Esophagus muscularis mucosa (tissue), 3 donors: Measurements from ENCODE around the gene ADGRB2.

Experiments
- POLR2A ChIP-seq: fragments of 450-650 bp; IDR thresholded peaks from one replicate; pipeline ENCODE4 v1.6.1; 2017; ENCODE audit warnings: antibody characterized with exemption, moderate library complexity, mild to moderate bottlenecking, low read depth
- TF ChIP-seq, protein P1 (sequence below), 3 experiments: fragments of 200-600 bp in 2 of 3; fragments of 450-650 bp in 1 of 3; sonication (generic) in 2 of 3; IDR thresholded peaks; one replicate each; pipeline ENCODE4 v1.5.1; 2017 to 2019; ENCODE audit warnings: antibody characterized with exemption in 3 of 3, mild to moderate bottlenecking in 2 of 3, moderate library complexity in 1 of 3

- TF ChIP-seq, protein P1, sequence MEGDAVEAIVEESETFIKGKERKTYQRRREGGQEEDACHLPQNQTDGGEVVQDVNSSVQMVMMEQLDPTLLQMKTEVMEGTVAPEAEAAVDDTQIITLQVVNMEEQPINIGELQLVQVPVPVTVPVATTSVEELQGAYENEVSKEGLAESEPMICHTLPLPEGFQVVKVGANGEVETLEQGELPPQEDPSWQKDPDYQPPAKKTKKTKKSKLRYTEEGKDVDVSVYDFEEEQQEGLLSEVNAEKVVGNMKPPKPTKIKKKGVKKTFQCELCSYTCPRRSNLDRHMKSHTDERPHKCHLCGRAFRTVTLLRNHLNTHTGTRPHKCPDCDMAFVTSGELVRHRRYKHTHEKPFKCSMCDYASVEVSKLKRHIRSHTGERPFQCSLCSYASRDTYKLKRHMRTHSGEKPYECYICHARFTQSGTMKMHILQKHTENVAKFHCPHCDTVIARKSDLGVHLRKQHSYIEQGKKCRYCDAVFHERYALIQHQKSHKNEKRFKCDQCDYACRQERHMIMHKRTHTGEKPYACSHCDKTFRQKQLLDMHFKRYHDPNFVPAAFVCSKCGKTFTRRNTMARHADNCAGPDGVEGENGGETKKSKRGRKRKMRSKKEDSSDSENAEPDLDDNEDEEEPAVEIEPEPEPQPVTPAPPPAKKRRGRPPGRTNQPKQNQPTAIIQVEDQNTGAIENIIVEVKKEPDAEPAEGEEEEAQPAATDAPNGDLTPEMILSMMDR (IDR thresholded peaks at IDR 0.05): no peak
- TF ChIP-seq POLR2A: no peak
Observed at GRCh38 chr1:31802190-31803150, 38.3 kb upstream of the ADGRB2 start.
